GM19397 (cell line): Measurements from ENCODE around the gene DCP1B.
A peak's percentile ranks its signal among the peaks of the same experiment; 100 is the strongest.

ENCODE experiments used
- ATAC-seq: cut with Tn5 transposase; IDR thresholded peaks from one replicate; pipeline ENCODE4 v1.9.1; 2021; ENCODE audit warnings: mild to moderate bottlenecking, moderate library complexity; ENCODE audit not compliant: unreplicated experiment

Gene DCP1B

DNA sequence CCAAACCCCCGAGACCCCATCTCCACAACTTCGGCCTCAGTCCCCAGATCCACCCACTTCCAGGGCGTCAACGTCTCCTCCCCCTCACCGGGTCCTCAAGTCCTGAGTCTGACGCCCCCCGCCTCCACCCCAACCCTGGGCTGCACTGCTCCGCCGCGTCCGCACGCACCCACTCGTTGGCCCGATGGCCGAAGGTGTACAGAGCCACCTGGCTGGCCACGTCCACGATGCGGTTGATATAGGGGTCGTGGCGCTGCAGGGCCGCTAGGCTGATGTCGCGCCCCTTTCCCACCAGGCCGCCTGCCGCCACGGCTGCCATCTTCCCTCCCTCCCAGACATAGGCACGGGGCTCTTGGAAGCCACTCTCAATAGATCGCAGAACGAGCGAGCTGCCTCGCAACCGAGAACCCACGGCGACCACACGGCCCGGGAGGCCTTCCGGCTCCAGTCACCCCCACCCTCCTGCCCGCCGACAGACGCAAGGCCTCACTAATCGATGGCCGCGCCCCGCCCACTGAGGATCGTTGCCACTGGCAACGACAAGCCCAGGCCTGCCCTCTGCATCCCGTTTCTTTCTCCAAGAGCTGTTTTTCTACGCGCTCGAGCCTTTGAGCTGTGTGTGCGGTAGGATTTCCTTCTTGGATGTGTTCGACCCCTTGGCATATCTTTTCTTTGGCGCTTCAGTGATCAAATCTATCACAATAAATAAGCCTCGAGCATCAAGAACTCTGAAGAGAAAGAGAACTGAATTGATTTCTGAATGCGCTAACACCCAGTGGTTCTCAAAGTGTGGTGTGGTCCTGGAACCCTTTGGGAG lies at the start of gene DCP1B:
Gene DCP1B (minus strand): TSS at position 345 of the 817 bp plus-strand sequence. CDS start 26 bp downstream, at position 319.
- peak; percentile 98 for ATAC-seq

DNA sequence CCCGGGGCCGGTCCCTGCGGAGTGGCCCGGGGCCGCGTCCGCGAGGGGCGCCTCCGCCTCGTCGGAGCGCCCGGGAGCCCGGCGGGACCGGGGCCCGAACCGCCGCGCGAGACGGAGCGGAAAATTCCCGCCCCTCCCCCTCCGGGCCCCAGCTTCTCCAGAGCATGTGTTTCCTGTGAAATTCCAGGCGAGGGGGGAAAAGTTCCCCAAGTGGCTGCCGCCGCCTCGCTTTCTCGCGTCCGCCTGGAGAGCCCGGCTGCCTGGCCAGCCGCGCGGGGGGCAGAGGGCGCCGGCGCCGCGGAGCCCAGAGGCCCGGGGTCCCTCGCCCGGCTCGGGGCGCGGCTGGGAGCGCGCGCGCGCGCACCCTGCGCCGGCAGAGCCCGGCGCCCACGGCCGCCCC lies 49.4 kb upstream of the DCP1B start:
- ATAC-seq: no peak

DNA sequence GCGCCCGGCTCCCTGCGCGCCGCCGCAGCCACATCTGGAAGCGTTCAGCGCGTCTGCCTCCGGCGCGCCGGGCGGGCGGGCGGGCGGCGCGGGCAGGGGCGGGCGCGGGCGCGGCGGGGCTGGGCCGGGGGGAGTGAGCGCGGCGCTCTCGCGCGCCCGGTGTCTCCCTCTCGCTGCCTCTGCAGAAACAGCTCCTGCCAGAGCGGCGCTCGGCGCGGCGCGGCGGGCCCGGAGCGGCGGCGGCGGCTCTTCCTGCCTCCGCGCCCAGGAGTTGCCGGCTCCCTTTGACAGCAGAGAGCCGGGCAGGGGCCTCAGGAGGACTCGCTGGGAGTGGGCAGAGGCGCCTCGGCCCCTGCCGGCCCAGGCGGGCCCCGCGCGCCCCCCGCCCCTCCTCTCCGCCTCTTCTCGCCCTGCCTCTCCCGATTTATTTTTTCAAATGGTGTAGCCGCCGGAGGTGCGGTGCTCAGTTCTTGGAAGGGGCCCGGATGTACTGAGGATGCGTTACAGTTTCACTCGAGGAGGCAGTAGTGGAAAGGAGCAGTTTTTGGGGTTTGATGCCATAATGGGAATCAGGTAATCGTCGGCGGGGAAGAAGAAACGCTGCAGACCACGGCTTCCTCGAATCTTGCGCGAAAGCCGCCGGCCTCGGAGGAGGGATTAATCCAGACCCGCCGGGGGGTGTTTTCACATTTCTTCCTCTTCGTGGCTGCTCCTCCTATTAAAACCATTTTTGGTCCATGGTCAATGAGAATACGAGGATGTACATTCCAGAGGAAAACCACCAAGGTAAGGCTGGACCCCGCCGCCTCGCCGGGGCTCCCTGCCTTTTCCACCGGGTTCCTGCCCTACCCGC lies 48.8 kb upstream of the DCP1B start, which contains the start of gene CACNA1C:
Gene CACNA1C (plus strand): TSS at position 162 of the 853 bp plus-strand sequence. CDS start 576 bp downstream, at position 738.
- no peak for ATAC-seq

DNA sequence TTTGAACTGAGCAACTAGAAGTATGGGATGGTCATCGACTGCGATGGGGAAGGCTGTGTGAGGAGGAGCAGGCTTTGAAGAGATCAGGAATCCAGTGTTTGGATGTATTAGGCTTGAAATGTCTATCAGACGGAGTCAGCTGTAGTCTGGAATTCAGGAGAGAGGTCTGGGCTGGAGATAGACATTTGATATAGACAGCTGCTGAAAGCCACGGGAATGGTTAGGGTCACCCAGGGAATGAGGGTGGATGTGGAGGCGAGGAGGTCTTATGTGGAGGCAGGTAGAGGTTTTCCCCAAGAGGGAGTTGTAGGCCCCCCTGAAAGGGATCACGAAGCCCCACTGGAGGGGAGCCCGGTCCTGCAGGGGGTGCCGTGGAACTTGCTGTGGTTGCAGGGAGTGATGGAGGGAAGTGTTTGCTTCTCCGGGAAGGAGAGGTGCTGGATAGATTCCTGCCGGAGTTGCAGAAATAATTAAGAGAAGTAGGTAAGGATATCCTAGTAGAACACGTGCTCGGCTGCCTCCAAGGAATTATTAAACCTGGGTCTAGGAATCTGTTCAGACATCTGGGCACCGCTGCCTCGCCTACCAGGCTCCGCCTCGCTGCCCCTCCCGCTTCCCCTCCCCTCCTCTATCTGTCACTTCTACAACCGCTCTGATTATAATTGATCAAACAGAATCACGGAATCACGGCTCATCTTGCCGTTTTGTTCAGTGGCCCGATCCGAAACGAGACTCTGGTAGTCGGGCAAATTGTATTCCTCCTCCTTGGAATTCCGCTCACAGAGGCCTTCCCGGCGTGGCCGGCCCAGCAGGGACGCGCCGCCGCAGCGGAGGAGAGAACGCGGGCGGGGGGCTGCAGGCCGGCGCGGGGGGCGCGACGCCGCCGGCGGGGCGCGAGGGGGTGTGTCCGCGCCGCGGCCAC lies 47.7 kb upstream of the DCP1B start:
- ATAC-seq: no peak

DNA sequence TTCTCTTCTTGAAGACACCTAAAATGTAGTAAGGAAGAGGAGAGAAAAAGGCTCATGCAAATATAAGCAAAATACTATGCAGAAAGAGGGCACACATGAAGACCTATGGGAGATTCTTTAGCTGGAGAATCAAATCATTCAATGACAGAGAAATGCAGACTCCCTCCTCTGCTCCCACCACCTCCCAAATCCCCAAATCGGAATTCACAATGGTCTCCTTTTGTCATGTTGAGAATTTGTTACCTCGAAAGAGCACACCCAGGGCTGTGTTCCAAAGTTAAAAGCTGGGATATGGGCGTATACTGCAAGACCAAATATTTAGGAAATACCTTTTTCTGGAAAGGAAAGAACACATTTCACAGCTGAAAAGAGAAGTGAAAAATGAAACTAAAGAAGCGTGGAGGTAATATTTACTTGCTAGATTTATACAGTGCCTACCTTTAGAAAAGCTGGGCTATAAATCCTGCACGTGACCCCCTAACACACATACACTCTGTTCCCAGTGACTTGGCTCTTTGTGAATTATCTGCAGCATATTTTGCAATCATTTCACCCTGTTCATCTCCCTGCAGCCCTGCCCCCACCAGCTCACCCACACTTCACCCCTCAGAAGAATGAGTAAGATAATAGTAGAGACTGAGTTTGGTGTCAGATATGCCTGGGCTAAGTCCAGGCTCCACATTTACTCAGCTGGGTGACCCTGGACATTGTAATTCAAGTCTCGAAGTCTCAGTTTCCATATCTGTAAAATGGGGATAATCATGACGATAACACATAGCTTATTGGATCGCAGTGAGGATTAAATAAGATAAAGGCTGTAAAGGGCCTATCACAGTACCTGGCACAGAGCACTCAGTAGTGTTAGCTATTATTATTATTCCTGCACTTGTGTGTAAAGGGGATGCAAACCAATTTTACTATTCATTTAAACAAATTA lies 45.6 kb upstream of the DCP1B start:
- ATAC-seq: no peak

DNA sequence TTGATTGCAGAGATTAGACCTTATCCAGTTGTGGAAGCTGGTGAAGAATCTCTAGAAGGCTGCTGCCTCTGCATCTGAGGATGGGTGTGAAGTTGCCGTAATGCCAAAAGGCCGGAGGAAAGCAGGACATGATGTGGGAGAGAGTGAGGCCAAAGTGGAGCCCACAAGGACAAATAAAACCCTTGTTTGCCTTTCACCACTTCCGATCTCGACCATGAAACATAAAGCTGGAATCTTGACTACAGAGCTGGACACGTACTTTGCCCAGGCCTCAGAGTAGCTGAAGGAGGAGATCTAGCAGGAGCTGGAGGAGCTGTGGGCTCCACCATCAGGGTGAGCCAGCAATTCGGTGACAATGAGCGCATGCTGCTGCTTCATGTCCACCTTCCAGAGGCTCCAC lies 43.5 kb upstream of the DCP1B start:
- ATAC-seq: no peak

DNA sequence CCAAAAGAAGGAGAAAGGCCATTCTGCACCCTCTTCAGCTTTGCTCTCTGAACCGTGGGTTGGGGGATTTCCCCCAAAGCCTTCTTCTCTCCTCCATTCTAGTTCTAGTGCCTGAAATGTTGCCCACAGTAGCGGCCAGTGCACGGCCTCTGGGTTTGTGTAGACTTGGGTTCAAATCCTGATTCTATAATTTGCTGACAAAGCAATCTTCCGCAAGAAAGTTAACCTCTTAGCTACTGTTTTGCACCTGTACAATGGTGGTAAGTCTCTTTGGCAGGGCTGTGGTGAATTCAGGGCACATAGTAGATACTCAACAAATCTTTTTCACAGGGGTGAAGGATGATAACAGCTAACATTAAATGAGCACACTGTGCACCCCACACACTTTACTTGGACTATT lies 42.7 kb upstream of the DCP1B start:
- no peak for ATAC-seq

DNA sequence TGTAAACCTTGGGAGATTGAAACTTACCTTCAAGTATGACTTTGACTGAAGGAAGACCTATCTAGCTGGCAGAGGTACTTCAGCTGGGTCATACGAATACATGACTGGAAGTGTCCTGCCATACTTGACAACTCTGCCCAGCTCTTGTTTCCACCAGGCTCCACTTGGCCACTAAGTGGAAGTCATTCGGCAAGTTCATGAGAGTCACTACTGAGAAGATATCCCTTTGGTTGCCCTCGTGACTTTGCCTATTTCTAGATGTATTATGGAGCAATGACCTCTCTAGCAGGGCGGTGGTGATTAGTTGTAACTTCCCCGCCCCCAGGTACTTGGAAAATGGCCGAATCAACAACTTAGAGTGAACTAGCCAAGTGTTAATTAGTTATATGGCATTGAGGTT lies 39.9 kb upstream of the DCP1B start:
- ATAC-seq: no peak

DNA sequence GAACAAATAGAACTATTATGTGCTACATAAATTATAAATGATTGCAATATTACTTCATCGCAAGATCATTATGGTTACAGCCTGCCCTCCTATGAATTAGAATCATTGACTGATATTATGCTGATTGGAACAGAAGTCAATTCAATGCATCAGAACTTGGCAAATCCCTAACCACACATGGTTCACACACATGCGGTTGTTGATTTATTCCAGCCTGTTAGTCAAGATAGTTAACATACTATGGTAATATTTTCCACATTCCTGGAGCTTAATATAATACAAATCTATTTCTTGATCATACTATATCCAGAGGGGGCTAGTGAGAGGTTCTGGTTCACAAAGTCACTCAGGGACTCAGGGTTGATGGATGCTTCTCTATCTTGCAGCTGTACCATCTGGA lies 38.8 kb upstream of the DCP1B start:
- ATAC-seq: no peak

DNA sequence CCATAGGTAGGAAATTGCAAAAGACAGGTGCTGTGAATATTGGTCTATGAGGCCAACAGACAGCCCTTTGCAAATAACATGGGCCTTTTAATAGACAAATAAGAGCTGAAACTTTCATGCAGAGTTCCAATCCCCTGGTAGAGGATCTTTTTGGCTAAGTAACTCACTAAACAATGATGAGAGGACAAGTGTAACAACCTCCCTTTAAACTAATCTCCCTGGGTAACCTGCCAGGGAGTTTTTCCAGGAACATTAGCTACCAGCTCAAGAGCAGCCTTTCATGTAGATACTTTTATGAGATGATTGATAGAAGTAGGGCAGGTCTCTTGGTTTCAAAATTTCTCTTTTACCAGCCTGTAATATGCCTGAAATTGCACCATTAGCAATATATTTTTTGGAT lies 34.8 kb upstream of the DCP1B start:
- no peak for ATAC-seq

DNA sequence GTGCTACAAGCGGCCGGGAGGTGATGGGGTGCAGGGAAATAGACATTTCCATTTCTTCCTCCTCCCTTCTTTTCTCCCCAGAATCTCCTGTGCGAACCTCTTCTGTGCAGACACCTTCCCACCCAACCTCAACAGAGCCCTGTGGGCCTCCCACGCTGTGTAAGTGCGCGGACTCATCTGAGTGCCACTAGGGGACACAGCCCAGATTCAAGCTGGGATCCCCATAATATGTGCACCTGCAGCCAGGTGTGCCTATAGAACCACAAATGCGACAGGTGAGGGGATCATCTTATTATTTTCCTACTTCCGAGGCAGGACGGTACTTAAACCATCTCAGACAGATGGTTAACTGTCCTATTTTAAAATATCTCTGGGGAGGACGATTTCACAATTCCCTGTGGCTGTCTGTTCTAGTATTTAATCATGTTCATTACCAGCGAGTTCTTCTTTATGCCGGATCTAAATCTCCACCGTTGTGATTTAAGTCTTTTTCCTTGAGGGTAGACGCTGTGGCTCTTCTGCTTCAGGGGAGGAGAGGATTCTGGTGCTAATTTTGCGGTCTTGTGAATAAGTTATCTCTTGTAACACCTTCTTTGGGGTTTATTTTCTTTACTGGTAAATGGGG lies 31.3 kb upstream of the DCP1B start:
- ATAC-seq: no peak

DNA sequence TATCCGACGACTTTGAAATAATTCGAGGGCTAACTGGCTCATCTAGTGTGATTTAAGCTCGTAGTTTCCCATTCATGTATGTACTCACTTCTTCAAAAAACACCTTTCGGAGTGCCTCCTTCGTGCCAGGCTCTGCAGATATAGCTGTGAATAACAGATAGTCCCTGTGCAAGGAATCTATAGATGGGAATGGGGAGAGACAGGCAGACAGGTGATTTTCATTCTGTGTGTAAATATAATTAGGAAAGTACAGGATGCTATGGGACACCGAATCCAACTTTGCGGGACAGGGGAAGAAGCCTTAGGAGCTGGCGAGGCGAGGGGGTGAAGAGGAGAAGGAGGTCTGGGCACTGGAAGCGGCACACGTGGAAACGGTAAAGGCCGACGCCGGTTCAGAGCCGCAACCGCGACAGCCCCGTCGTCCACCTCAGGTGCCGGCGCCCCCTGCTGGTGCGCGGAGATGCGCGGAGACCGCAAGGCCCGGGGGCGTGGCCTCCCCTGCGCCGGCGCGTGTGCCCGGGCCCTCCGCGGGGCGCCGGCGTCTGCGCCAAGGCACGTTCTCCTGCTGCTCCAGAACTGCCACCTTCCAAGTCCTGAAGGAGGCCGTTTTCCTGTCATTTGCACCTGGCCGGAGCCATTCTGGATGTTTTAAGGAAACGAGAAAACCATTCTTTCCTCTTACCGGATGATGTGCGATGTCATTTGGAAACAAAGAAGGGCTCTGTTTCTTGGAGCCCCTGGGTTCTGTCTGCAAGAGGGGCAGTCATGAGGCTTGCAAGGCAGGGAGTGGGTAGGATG lies 30.6 kb upstream of the DCP1B start:
- peak; percentile 85 for ATAC-seq

DNA sequence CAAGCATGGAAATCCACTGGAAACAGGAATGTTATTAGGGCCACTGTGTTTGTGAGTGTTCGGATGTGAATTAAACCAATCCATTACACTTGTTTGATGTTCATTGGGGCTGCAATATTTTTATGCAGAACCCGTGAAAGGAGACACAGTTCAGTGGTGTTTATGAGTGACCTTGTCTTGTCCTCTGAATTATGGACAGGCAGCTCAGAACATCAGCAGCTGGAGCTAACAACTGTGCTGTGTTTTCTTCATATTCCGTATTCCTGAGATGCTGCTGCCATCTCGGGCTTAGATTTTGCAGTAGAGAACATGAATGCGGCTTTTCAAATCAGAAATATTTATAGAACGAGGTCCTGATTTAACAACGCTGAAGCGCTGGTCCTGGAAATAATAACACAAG lies 28.2 kb upstream of the DCP1B start:
- no peak for ATAC-seq

DNA sequence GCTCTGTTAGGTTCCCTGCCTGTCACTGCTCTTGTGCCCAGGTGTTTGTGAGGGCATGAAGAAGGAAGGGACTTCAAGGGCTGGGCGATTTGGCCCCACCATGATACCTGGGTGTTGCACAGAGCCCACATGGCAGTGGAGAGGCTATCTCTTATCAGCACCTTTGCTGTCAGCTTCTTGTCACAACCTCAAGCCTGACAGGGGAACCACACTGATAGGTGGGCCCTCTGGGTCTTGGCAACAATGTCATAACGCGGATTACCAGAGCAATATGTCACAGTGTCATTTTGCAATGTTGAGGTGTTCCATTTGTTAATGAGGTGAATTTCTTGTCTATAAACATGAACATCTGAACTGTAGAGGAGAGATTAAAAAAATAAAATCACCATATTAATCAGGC lies 25.6 kb upstream of the DCP1B start:
- no peak for ATAC-seq

DNA sequence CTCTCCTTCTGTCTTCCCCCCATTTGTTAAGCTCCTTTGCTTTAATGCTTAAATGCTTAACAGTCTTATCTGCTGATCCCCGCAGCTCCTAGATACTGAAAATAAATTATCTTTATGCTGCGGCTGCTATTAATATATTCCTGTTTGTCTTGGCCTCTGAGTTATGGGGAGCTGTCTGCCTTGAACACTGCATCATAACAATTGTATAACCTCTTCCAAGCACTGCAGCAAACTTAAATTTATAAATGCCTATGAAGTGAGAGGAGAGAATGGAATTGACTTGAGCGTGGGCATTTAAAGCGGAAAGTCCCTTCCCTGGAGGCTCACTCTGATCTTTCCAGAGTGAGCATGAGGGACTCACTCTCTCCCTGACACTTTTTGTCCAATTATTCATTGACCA lies 23.1 kb upstream of the DCP1B start:
- no peak for ATAC-seq

DNA sequence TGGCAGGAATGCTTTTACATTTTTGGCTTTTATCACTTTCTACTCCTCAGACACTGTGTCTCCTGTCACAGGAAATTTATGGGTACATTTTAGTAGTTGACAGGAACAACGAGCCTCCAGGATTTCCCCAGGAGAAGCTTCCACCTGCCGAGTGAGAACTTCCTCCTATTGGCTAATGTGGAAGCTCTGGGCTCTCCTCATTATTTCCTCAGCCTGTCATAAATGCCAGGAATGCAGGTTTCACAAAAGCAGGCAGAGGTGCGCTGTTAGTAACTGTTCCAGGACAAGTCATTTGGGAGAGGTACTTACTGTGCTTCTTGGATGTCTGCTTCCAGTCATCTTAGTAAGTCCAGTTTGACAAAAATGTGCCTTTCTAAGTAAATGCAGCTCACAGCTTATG lies 19.1 kb upstream of the DCP1B start:
- no peak for ATAC-seq

DNA sequence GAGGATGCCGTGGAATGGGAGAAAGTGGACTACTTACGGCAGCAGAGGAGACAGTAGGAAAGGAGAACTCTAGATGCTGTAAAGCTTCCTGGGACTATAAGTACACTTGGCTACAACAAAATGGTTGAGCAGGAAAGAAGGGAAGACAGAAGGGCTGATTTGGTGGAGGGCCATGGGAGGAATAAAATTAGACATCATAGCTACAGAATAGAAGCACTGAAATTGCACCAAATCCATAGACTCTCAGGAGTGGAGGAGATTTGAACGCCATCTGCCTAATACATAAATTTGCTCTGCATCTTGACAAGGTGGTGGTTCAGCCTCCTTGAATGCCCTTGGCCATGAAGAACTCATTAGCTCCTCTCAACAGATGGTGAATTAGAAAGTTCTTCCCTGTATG lies 16.3 kb upstream of the DCP1B start:
- no peak for ATAC-seq

DNA sequence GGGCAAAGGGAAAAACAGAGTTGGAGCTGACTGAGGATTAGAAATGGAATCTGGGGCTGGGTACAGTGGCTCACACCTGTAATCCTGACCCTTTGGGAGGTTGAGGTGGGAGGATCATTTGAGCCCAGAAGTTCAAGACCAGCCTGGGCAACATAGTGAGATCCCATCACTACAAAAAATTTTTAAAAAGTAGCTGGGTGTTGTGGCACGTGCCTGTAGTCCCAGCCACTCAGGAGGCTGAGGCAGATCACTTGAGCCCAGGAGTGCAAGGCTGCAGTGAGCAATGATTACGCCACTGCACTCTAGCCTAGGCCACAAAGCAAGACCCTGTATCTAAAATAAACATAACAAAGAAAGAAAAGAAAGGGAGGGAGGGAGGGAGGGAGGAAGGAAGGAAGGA lies 14.9 kb upstream of the DCP1B start:
- no peak for ATAC-seq

DNA sequence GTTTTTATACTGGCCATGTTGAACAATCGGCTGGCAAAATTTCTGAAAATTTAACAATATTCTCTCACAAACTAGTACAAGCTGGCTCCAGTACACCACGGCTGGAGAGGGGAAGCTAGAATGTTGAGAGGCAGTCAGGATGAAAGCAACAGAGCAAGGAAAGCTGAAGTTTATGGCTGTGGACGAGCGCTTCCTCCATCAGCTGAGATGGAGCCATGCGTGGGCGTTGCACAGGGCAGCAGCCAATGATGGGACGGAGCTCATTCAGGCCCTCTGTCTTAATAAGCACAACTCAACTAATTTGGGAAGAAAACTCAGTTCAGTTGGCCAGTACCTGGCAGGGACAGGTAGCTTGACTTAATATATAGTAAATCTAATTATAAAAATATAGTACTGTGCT lies 14.1 kb upstream of the DCP1B start:
- ATAC-seq: no peak
